ENCODE measurements around the gene RC3H2. TPM values are rescaled to one million over a fixed set of nuclear protein-coding genes. Genes with fewer than 3 reads are reported as not detected.

Gene RC3H2
- 10 to 100 TPM; 26.5 to 39.1 (median 33.1) TPM for polyA plus RNA-seq (ENCODE audit: low read depth in 6 of 6)

GRCh38 chr9:122904823-122905710 is at the start of gene RC3H2:
RC3H2 (minus strand) TSS chr9:122905359; CDS start chr9:122897509, 7,850 bp downstream.
- no peaks in the 10 kb centered on the region for H3K27me3 Mint-ChIP-seq
- H3K36me3 Mint-ChIP-seq: no peaks in the 10 kb centered on the region
- H3K27ac Mint-ChIP-seq: peak within 1 kb of the TSS; percentile 94 to 98 (median 98)
- peak; percentile 81 to 87 for ATAC-seq (ENCODE audit: low read depth in 2 of 2)
- peak; percentile 96 for DNase-seq
- peak within 1 kb of the TSS; percentile 88 to 96 (median 94) for H3K4me3 Mint-ChIP-seq
- peaks cover 0 to 2% (median 0%) of the 10 kb centered on the region in 7 donors for H3K9me3 Mint-ChIP-seq
- H3K4me1 Mint-ChIP-seq: peaks cover 19 to 40% (median 21%) of the 10 kb centered on the region in 3 donors

GRCh38 chr9:122954253-122954691 is 49.1 kb upstream of the RC3H2 start:
- ATAC-seq (ENCODE audit: low read depth in 2 of 2) (no peak), DNase-seq (no peak)
- peaks cover 0 to 2% (median 0%) of the 10 kb centered on the region in 7 donors for H3K9me3 Mint-ChIP-seq
- peaks cover 7 to 13% of the 10 kb centered on the region in 2 donors for H3K36me3 Mint-ChIP-seq
- no peak overlapping the region for H3K27ac Mint-ChIP-seq
- H3K4me3 Mint-ChIP-seq: no peak overlapping the region
- H3K4me1 Mint-ChIP-seq: peaks cover 18 to 26% (median 19%) of the 10 kb centered on the region in 3 donors
- H3K27me3 Mint-ChIP-seq: no peaks in the 10 kb centered on the region

- H3K27ac Mint-ChIP-seq: no peak overlapping the region
- peak overlapping the region in 1 of 8 donors; percentile 46 for H3K4me3 Mint-ChIP-seq
- DNase-seq (no peak), ATAC-seq (ENCODE audit: low read depth in 2 of 2) (no peak)
- H3K4me1 Mint-ChIP-seq: peaks cover 32 to 41% (median 33%) of the 10 kb centered on the region in 3 donors
- no peaks in the 10 kb centered on the region for H3K27me3 Mint-ChIP-seq
- H3K9me3 Mint-ChIP-seq: no peaks in the 10 kb centered on the region
- peaks cover 0 to 15% of the 10 kb centered on the region in 2 donors for H3K36me3 Mint-ChIP-seq
Observed at GRCh38 chr9:122951056-122951455, 45.9 kb upstream of the RC3H2 start.

GRCh38 chr9:122950263-122950662 is 45.1 kb upstream of the RC3H2 start:
- DNase-seq (no peak), ATAC-seq (ENCODE audit: low read depth in 2 of 2) (no peak)
- Mint-ChIP-seq H3K9me3 (no peaks in the 10 kb centered on the region), H3K27ac (no peak overlapping the region), H3K4me1 (peaks cover 36 to 44% (median 40%) of the 10 kb centered on the region in 3 donors), H3K4me3 (no peak overlapping the region), H3K36me3 (peaks cover 0 to 15% of the 10 kb centered on the region in 2 donors), H3K27me3 (no peaks in the 10 kb centered on the region)

- ATAC-seq (ENCODE audit: low read depth in 2 of 2): no peak
- Mint-ChIP-seq H3K9me3 (no peaks in the 10 kb centered on the region), H3K27me3 (no peaks in the 10 kb centered on the region), H3K4me3 (no peak overlapping the region), H3K36me3 (peaks cover 0 to 15% of the 10 kb centered on the region in 2 donors), H3K4me1 (peaks cover 38 to 42% (median 41%) of the 10 kb centered on the region in 3 donors), H3K27ac (peak overlapping the region in 1 of 6 donors; percentile 23)
- no peak for DNase-seq
Observed at GRCh38 chr9:122949696-122950095, 44.5 kb upstream of the RC3H2 start.

- ATAC-seq (ENCODE audit: low read depth in 2 of 2): no peak
- peak overlapping the region in 1 of 6 donors; percentile 4 for H3K27ac Mint-ChIP-seq
- H3K4me3 Mint-ChIP-seq: no peak overlapping the region
- H3K27me3 Mint-ChIP-seq: no peaks in the 10 kb centered on the region
- H3K9me3 Mint-ChIP-seq: no peaks in the 10 kb centered on the region
- DNase-seq: no peak
- H3K4me1 Mint-ChIP-seq: peaks cover 31 to 44% (median 36%) of the 10 kb centered on the region in 3 donors
- H3K36me3 Mint-ChIP-seq: peaks cover 0 to 15% of the 10 kb centered on the region in 2 donors
Observed at GRCh38 chr9:122948313-122948712, 43.2 kb upstream of the RC3H2 start.

GRCh38 chr9:122946461-122947005 is 41.4 kb upstream of the RC3H2 start:
- DNase-seq: no peak
- ATAC-seq (ENCODE audit: low read depth in 2 of 2): no peak
- Mint-ChIP-seq H3K36me3 (peaks cover 0 to 15% of the 10 kb centered on the region in 2 donors), H3K4me1 (peaks cover 40 to 57% (median 46%) of the 10 kb centered on the region in 3 donors), H3K27me3 (no peaks in the 10 kb centered on the region), H3K4me3 (no peak overlapping the region), H3K9me3 (no peaks in the 10 kb centered on the region), H3K27ac (no peak overlapping the region)

GRCh38 chr9:122944960-122945888 is 40.1 kb upstream of the RC3H2 start:
- Mint-ChIP-seq H3K27me3 (no peaks in the 10 kb centered on the region), H3K4me1 (peaks cover 41 to 57% (median 48%) of the 10 kb centered on the region in 3 donors), H3K36me3 (peaks cover 0 to 11% of the 10 kb centered on the region in 2 donors), H3K9me3 (no peaks in the 10 kb centered on the region), H3K27ac (peak overlapping the region in 1 of 6 donors; percentile 63), H3K4me3 (peak overlapping the region in 1 of 8 donors; percentile 32)
- ATAC-seq (ENCODE audit: low read depth in 2 of 2) (no peak), DNase-seq (no peak)

- Mint-ChIP-seq H3K4me3 (peak overlapping the region; percentile 88 to 95 (median 94)), H3K9me3 (no peaks in the 10 kb centered on the region), H3K27me3 (no peaks in the 10 kb centered on the region), H3K4me1 (peaks cover 26 to 42% (median 29%) of the 10 kb centered on the region in 3 donors), H3K27ac (peak overlapping the region; percentile 88 to 98 (median 96)), H3K36me3 (peaks cover 0 to 4% of the 10 kb centered on the region in 2 donors)
- DNase-seq (no peak), ATAC-seq (ENCODE audit: low read depth in 2 of 2) (no peak)
Observed at GRCh38 chr9:122941582-122942234, 36.5 kb upstream of the RC3H2 start.

GRCh38 chr9:122940749-122941581 is 35.8 kb upstream of the RC3H2 start, which contains the start of gene RABGAP1:
RABGAP1 (plus strand) TSS chr9:122941020; CDS start chr9:122957060, 16,040 bp downstream.
- H3K27me3 Mint-ChIP-seq: no peaks in the 10 kb centered on the region

GRCh38 chr9:122940454-122940748 is 35.2 kb upstream of the RC3H2 start:
- peaks cover 0 to 4% of the 10 kb centered on the region in 2 donors for H3K36me3 Mint-ChIP-seq
- DNase-seq (no peak), ATAC-seq (ENCODE audit: low read depth in 2 of 2) (no peak)
- peak overlapping the region in 5 of 6 donors; percentile 23 to 96 (median 93) for H3K27ac Mint-ChIP-seq
- H3K4me3 Mint-ChIP-seq: peak overlapping the region; percentile 88 to 95 (median 94)
- H3K27me3 Mint-ChIP-seq: no peaks in the 10 kb centered on the region
- H3K9me3 Mint-ChIP-seq: no peaks in the 10 kb centered on the region
- H3K4me1 Mint-ChIP-seq: peaks cover 23 to 40% (median 25%) of the 10 kb centered on the region in 3 donors

More at GRCh38 chr9:122940749-122941581, 35.8 kb upstream of the RC3H2 start, which contains the start of gene RABGAP1:
- H3K27ac Mint-ChIP-seq: peak within 1 kb of the TSS; percentile 90 to 98 (median 96)
- peak within 1 kb of the TSS; percentile 88 to 95 (median 94) for H3K4me3 Mint-ChIP-seq
- peaks cover 0 to 4% of the 10 kb centered on the region in 2 donors for H3K36me3 Mint-ChIP-seq
- ATAC-seq (ENCODE audit: low read depth in 2 of 2) (peak; percentile 93 to 94), DNase-seq (peak; percentile 94)
- peaks cover 26 to 42% (median 29%) of the 10 kb centered on the region in 3 donors for H3K4me1 Mint-ChIP-seq
- H3K9me3 Mint-ChIP-seq: no peaks in the 10 kb centered on the region
